GM19240 (cell line): ENCODE data around the gene ZBTB43.

Source experiments
- DNase-seq: peaks from one replicate; pipeline ENCODE4 v3.0.0; 2011; ENCODE audit warnings: low spot score; ENCODE audit not compliant: insufficient read length

The ZBTB43 gene

GRCh38 chr9:126857261-126857960 is 52.6 kb downstream of the ZBTB43 start:
- DNase-seq: no peak

- no peak for DNase-seq
Observed at GRCh38 chr9:126859111-126859510, 54.3 kb downstream of the ZBTB43 start.

GRCh38 chr9:126860077-126860756 is 55.4 kb downstream of the ZBTB43 start, which contains the start of gene ZBTB34:
Gene ZBTB34 (plus strand): TSS chr9:126860639. CDS start chr9:126879400, 18,761 bp downstream.
- DNase-seq: peak; percentile 34

GRCh38 chr9:126860757-126861466 is 56.1 kb downstream of the ZBTB43 start:
- DNase-seq: no peak

GRCh38 chr9:126861707-126862103 is 56.9 kb downstream of the ZBTB43 start:
- no peak for DNase-seq

GRCh38 chr9:126862104-126862761 is 57.4 kb downstream of the ZBTB43 start:
- DNase-seq: no peak

- DNase-seq: no peak
Observed at GRCh38 chr9:126864771-126865170, 59.9 kb downstream of the ZBTB43 start.

GRCh38 chr9:126869368-126869767 is 64.5 kb downstream of the ZBTB43 start:
- DNase-seq: no peak

- no peak for DNase-seq
Observed at GRCh38 chr9:126872516-126872915, 67.7 kb downstream of the ZBTB43 start.

GRCh38 chr9:126874546-126875314 is 69.9 kb downstream of the ZBTB43 start:
- DNase-seq: no peak

GRCh38 chr9:126875756-126876510 is 71.1 kb downstream of the ZBTB43 start:
- no peak for DNase-seq

GRCh38 chr9:126876531-126876930 is 71.7 kb downstream of the ZBTB43 start:
- DNase-seq: no peak

GRCh38 chr9:126877418-126877817 is 72.6 kb downstream of the ZBTB43 start:
- no peak for DNase-seq

GRCh38 chr9:126879288-126879687 is 74.4 kb downstream of the ZBTB43 start:
- DNase-seq: no peak

- no peak for DNase-seq
Observed at GRCh38 chr9:126880226-126880946, 75.5 kb downstream of the ZBTB43 start.

- DNase-seq: no peak
Observed at GRCh38 chr9:126880947-126881332, 76.1 kb downstream of the ZBTB43 start.

- DNase-seq: no peak
Observed at GRCh38 chr9:126882746-126883145, 77.9 kb downstream of the ZBTB43 start.

- no peak for DNase-seq
Observed at GRCh38 chr9:126883636-126884035, 78.8 kb downstream of the ZBTB43 start.

GRCh38 chr9:126885131-126885641 is 80.3 kb downstream of the ZBTB43 start:
- DNase-seq: no peak
